Amniotic epithelial cell (primary cell): ENCODE data around the gene OR2F2.
A peak's percentile ranks its signal among the peaks of the same experiment; 100 is the strongest.

Experiments
- DNase-seq: peaks from one replicate; pipeline ENCODE4 v3.0.0-alpha.2; 2010; ENCODE audit warnings: low read depth

Gene OR2F2

GRCh38 chr7:143934526-143935325 is at the start of gene OR2F2:
Gene OR2F2 (plus strand): TSS chr7:143935233. CDS start chr7:143935233, 0 bp downstream.
- peak; percentile 89 for DNase-seq

- DNase-seq: no peak
Measured at GRCh38 chr7:143885951-143886350, 49.1 kb upstream of the OR2F2 start.

GRCh38 chr7:143886826-143887477 is 48.1 kb upstream of the OR2F2 start:
- no peak for DNase-seq

- no peak for DNase-seq
Measured at GRCh38 chr7:143889068-143889467, 46.0 kb upstream of the OR2F2 start.

- no peak for DNase-seq
Measured at GRCh38 chr7:143890558-143890957, 44.5 kb upstream of the OR2F2 start.

GRCh38 chr7:143891457-143891856 is 43.6 kb upstream of the OR2F2 start:
- DNase-seq: peak; percentile 49

GRCh38 chr7:143892527-143893300 is 42.3 kb upstream of the OR2F2 start:
- peak; percentile 60 for DNase-seq

GRCh38 chr7:143896667-143897066 is 38.4 kb upstream of the OR2F2 start:
- no peak for DNase-seq

- DNase-seq: no peak
Measured at GRCh38 chr7:143898810-143899209, 36.2 kb upstream of the OR2F2 start.

GRCh38 chr7:143900230-143900766 is 34.7 kb upstream of the OR2F2 start:
- peak; percentile 53 for DNase-seq

GRCh38 chr7:143901332-143901667 is 33.7 kb upstream of the OR2F2 start:
- peak; percentile 59 for DNase-seq

- DNase-seq: peak; percentile 93
Measured at GRCh38 chr7:143901668-143902331, 33.2 kb upstream of the OR2F2 start, which contains the start of gene TCAF1. Gene TCAF1 (minus strand): TSS chr7:143902176. CDS start chr7:143876608, 25,568 bp downstream.

GRCh38 chr7:143902332-143902899 is 32.6 kb upstream of the OR2F2 start:
- no peak for DNase-seq

- DNase-seq: no peak
Measured at GRCh38 chr7:143905509-143905908, 29.5 kb upstream of the OR2F2 start.

GRCh38 chr7:143906151-143906550 is 28.9 kb upstream of the OR2F2 start:
- DNase-seq: no peak

GRCh38 chr7:143906895-143907294 is 28.1 kb upstream of the OR2F2 start:
- DNase-seq: peak; percentile 41

GRCh38 chr7:143908120-143908519 is 26.9 kb upstream of the OR2F2 start:
- no peak for DNase-seq

GRCh38 chr7:143909863-143910262 is 25.2 kb upstream of the OR2F2 start:
- peak; percentile 57 for DNase-seq

GRCh38 chr7:143910473-143911248 is 24.4 kb upstream of the OR2F2 start:
- DNase-seq: peak; percentile 56

GRCh38 chr7:143913945-143914615 is 21.0 kb upstream of the OR2F2 start:
- no peak for DNase-seq
